ENCODE measurements around the gene XPO4. TPM values are rescaled to one million over a fixed set of nuclear protein-coding genes. Genes with fewer than 3 reads are reported as not detected.

The XPO4 gene
- total and polyA plus RNA-seq, 2 of the 13 experiments (the other 11 are each of a cell fraction or from before 2014, with no cell fraction given), result 8.4 to 24.8 TPM

- TF ChIP-seq, protein P1, sequence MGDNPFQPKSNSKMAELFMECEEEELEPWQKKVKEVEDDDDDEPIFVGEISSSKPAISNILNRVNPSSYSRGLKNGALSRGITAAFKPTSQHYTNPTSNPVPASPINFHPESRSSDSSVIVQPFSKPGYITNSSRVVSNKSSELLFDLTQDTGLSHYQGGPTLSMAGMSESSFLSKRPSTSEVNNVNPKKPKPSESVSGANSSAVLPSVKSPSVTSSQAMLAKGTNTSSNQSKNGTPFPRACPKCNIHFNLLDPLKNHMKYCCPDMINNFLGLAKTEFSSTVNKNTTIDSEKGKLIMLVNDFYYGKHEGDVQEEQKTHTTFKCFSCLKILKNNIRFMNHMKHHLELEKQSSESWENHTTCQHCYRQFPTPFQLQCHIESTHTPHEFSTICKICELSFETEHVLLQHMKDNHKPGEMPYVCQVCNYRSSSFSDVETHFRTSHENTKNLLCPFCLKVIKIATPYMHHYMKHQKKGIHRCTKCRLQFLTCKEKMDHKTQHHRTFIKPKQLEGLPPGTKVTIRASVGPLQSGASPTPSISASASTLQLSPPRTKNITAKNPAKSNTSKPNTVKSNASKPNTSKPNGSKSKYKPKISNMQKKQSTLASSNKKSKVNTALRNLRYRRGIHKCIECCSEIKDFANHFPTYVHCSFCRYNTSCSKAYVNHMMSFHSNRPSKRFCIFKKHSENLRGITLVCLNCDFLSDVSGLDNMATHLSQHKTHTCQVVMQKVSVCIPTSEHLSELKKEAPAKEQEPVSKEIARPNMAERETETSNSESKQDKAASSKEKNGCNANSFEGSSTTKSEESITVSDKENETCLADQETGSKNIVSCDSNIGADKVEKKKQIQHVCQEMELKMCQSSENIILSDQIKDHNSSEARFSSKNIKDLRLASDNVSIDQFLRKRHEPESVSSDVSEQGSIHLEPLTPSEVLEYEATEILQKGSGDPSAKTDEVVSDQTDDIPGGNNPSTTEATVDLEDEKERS (CRISPR knock-in tag; IDR thresholded peaks at IDR 0.05), result no peak
- TF ChIP-seq RBAK (CRISPR knock-in tag; IDR thresholded peaks at IDR 0.05) (no peak), SP5 (CRISPR knock-in tag; IDR thresholded peaks at IDR 0.05; ENCODE audit: borderline replicate concordance, low read depth) (no peak), HMGXB3 (CRISPR knock-in tag; IDR thresholded peaks at IDR 0.05; ENCODE audit: borderline replicate concordance) (no peak), ZBTB8A (CRISPR knock-in tag; IDR thresholded peaks at IDR 0.05; ENCODE audit: borderline replicate concordance, low read depth) (no peak), MTF1 (CRISPR knock-in tag; IDR thresholded peaks at IDR 0.05) (no peak), ZNF12 (CRISPR knock-in tag; IDR thresholded peaks at IDR 0.05) (no peak), SNAPC2 (CRISPR knock-in tag; IDR thresholded peaks at IDR 0.05) (no peak), NFRKB (IDR thresholded peaks at IDR 0.05) (no peak), CREB1 (IDR thresholded peaks at IDR 0.05) (peak; percentile 81), CREB1 (CRISPR knock-in tag; IDR thresholded peaks at IDR 0.05) (peak; percentile 85), ZNF333 (CRISPR knock-in tag; IDR thresholded peaks at IDR 0.05; ENCODE audit: borderline replicate concordance) (peak; percentile 59; the same call in 1 of the 2 replicates), ZNF678 (CRISPR knock-in tag; IDR thresholded peaks at IDR 0.05) (no peak), DNMT3B (CRISPR knock-in tag; conservative IDR thresholded peaks at IDR 0.05) (no peak), ZNF326 (CRISPR knock-in tag; IDR thresholded peaks at IDR 0.05; ENCODE audit: borderline replicate concordance) (no peak), IRF2 (CRISPR knock-in tag; IDR thresholded peaks at IDR 0.05) (no peak), ONECUT2 (CRISPR knock-in tag; IDR thresholded peaks at IDR 0.05) (no peak), MAX (IDR thresholded peaks at IDR 0.05) (peak; percentile 88), THAP11 (CRISPR knock-in tag; IDR thresholded peaks at IDR 0.05) (peak; percentile 65)
- TF ChIP-seq, protein P2, sequence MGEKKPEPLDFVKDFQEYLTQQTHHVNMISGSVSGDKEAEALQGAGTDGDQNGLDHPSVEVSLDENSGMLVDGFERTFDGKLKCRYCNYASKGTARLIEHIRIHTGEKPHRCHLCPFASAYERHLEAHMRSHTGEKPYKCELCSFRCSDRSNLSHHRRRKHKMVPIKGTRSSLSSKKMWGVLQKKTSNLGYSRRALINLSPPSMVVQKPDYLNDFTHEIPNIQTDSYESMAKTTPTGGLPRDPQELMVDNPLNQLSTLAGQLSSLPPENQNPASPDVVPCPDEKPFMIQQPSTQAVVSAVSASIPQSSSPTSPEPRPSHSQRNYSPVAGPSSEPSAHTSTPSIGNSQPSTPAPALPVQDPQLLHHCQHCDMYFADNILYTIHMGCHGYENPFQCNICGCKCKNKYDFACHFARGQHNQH (CRISPR knock-in tag; IDR thresholded peaks at IDR 0.05), result no peak
- TF ChIP-seq, protein P3, sequence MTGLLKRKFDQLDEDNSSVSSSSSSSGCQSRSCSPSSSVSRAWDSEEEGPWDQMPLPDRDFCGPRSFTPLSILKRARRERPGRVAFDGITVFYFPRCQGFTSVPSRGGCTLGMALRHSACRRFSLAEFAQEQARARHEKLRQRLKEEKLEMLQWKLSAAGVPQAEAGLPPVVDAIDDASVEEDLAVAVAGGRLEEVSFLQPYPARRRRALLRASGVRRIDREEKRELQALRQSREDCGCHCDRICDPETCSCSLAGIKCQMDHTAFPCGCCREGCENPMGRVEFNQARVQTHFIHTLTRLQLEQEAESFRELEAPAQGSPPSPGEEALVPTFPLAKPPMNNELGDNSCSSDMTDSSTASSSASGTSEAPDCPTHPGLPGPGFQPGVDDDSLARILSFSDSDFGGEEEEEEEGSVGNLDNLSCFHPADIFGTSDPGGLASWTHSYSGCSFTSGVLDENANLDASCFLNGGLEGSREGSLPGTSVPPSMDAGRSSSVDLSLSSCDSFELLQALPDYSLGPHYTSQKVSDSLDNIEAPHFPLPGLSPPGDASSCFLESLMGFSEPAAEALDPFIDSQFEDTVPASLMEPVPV (CRISPR knock-in tag; IDR thresholded peaks at IDR 0.05), result 0 out of 2 replicates have a peak, but pooled peaks have one; percentile 19
Observed at GRCh38 chr13:20902438-20903163, at the start of gene XPO4 (continued).

All from HepG2 (cell line).